ENCODE measurements around the gene RASD1.
"Not testable (repeated sequence)": the region's sequence is repeated elsewhere in the genome, so short reads cannot be mapped to it uniquely, and the experiment has no call there.

The RASD1 gene

GRCh38 chr17:17472333-17472920 lies 23.8 kb downstream of the RASD1 start:
- DNase-seq (ENCODE audit: low read depth in 2 of 3, low spot score in 2 of 3), result no peak

GRCh38 chr17:17469996-17470395 lies 26.2 kb downstream of the RASD1 start:
- no peak for DNase-seq (ENCODE audit: low read depth in 2 of 3, low spot score in 2 of 3)

GRCh38 chr17:17469358-17469757 lies 26.8 kb downstream of the RASD1 start:
- no peak for DNase-seq (ENCODE audit: low read depth in 2 of 3, low spot score in 2 of 3)

GRCh38 chr17:17468217-17469010 lies 27.8 kb downstream of the RASD1 start:
- DNase-seq (ENCODE audit: low read depth in 2 of 3, low spot score in 2 of 3), result no peak

GRCh38 chr17:17467720-17468119 lies 28.5 kb downstream of the RASD1 start:
- DNase-seq (ENCODE audit: low read depth in 2 of 3, low spot score in 2 of 3), result no peak

- no peak for DNase-seq (ENCODE audit: low read depth in 2 of 3, low spot score in 2 of 3)
These were observed 29.2 kb downstream of the RASD1 start for GRCh38 chr17:17467016-17467415.

GRCh38 chr17:17466511-17466910 lies 29.7 kb downstream of the RASD1 start:
- DNase-seq (ENCODE audit: low read depth in 2 of 3, low spot score in 2 of 3), result no peak

GRCh38 chr17:17465878-17466277 lies 30.3 kb downstream of the RASD1 start:
- DNase-seq (ENCODE audit: low read depth in 2 of 3, low spot score in 2 of 3), result not testable (repeated sequence)

- DNase-seq (ENCODE audit: low read depth in 2 of 3, low spot score in 2 of 3), result no peak
These were observed 32.4 kb downstream of the RASD1 start for GRCh38 chr17:17463821-17464220.

GRCh38 chr17:17462048-17462824 lies 34.0 kb downstream of the RASD1 start:
- DNase-seq (ENCODE audit: low read depth in 2 of 3, low spot score in 2 of 3), result no peak

- no peak for DNase-seq (ENCODE audit: low read depth in 2 of 3, low spot score in 2 of 3)
These were observed 36.2 kb downstream of the RASD1 start for GRCh38 chr17:17460038-17460437.

GRCh38 chr17:17457680-17458079 lies 38.5 kb downstream of the RASD1 start:
- DNase-seq (ENCODE audit: low read depth in 2 of 3, low spot score in 2 of 3), result no peak

GRCh38 chr17:17456251-17456650 lies 39.9 kb downstream of the RASD1 start:
- DNase-seq (ENCODE audit: low read depth in 2 of 3, low spot score in 2 of 3), result no peak

- DNase-seq (ENCODE audit: low read depth in 2 of 3, low spot score in 2 of 3), result no peak
These were observed 41.0 kb downstream of the RASD1 start for GRCh38 chr17:17455173-17455572.

GRCh38 chr17:17454700-17455099 lies 41.5 kb downstream of the RASD1 start:
- not testable (repeated sequence) for DNase-seq (ENCODE audit: low read depth in 2 of 3, low spot score in 2 of 3)

- no peak for DNase-seq (ENCODE audit: low read depth in 2 of 3, low spot score in 2 of 3)
These were observed 41.9 kb downstream of the RASD1 start for GRCh38 chr17:17454276-17454675.

- no peak for DNase-seq (ENCODE audit: low read depth in 2 of 3, low spot score in 2 of 3)
These were observed 43.1 kb downstream of the RASD1 start for GRCh38 chr17:17453088-17453487.

GRCh38 chr17:17448723-17449122 lies 47.5 kb downstream of the RASD1 start:
- DNase-seq (ENCODE audit: low read depth in 2 of 3, low spot score in 2 of 3), result no peak

GRCh38 chr17:17448076-17448475 lies 48.1 kb downstream of the RASD1 start:
- no peak for DNase-seq (ENCODE audit: low read depth in 2 of 3, low spot score in 2 of 3)

GRCh38 chr17:17447264-17447663 lies 48.9 kb downstream of the RASD1 start:
- no peak for DNase-seq (ENCODE audit: low read depth in 2 of 3, low spot score in 2 of 3)

GRCh38 chr17:17446666-17447155 lies 49.5 kb downstream of the RASD1 start:
- no peak for DNase-seq (ENCODE audit: low read depth in 2 of 3, low spot score in 2 of 3)

Measured in activated CD8-positive, alpha-beta memory T cell treated with anti-CD3 and anti-CD28 coated beads for 48 hours (primary cell).